MG63 (cell line): Measurements from ENCODE around the gene SORL1. TPM values are rescaled to one million over a fixed set of nuclear protein-coding genes. Genes with fewer than 3 reads are reported as not detected.
"Not testable (repeated sequence)": the region's sequence is repeated elsewhere in the genome, so short reads cannot be mapped to it uniquely, and the experiment has no call there.

ENCODE experiments used
- DNase-seq: peaks from one replicate; pipeline ENCODE4 v3.0.0-alpha.2; 2020
- H3K27me3 ChIP-seq: fragments of 250-450 bp; sonication (Bioruptor Pico); 2 replicates; pipeline ENCODE4 v1.5.1; 2020; ENCODE audit warnings: mild to moderate bottlenecking, moderate library complexity
- H3K36me3 ChIP-seq: fragments of 250-450 bp; sonication (Bioruptor Pico); 2 replicates; pipeline ENCODE4 v1.5.1; 2020; ENCODE audit warnings: mild to moderate bottlenecking, moderate library complexity
- H3K4me3 ChIP-seq: fragments of 250-450 bp; sonication (Bioruptor Pico); 2 replicates; pipeline ENCODE4 v1.5.1; 2020; ENCODE audit warnings: mild to moderate bottlenecking, moderate library complexity
- H3K9me3 ChIP-seq: fragments of 250-450 bp; sonication (Bioruptor Pico); 2 replicates; pipeline ENCODE4 v1.5.1; 2020; ENCODE audit warnings: mild to moderate bottlenecking, moderate library complexity
- total RNA-seq: library from RNA; depleted of rRNA; stranded (reverse); fragments of >200 nt; shearing (Covaris generic); gene quantifications from 2 replicates; pipeline ENCODE4 v1.2.3, GENCODE V29; 2014; ENCODE audit warnings: low replicate concordance

The SORL1 gene
- total RNA-seq, 1 experiment from 2014 or later = 0.69 TPM

DNA sequence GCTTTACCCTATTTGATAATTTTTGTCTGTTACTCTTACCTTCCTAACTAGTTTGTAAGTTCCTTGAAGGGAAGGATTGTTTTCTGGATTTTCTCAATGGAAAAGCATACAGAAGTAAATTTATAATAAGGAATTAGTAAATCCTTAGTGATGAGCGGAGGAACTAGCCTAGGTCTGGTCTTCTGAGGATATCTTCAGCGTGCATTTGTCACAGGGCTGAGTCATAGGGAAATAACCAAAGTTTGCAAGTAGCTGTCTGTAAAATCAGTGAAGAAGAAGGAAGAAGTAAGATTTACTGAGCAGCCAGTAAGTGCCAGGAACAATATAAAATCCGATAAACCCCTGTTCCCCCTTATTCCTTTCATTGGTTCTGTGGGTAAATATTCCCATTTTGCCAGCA is 163.4 kb downstream of the SORL1 start:
- no peak overlapping the region for H3K4me3 ChIP-seq
- no peak for DNase-seq
- no peaks in the 10 kb centered on the region for H3K36me3 ChIP-seq
- H3K9me3 ChIP-seq = no peaks in the 10 kb centered on the region
- no peaks in the 10 kb centered on the region for H3K27me3 ChIP-seq

DNA sequence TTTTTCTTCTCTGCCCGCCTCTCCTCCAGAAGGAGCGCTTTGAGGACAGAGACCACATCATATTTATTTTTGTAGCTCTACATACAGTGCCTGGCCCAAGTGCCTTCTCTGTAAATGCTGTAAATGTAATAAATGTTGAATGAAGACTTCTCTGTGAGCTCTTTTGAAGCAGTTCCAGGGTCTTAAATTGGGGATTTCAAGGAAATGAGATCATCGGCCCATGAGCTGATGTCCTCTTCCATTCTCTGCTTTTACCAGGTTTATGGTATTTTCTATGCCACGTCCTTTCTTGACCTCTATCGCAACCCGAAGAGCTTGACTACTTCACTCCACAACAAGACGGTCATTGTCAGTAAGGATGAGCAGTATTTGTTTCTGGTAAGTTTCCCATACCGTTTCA is 166.4 kb downstream of the SORL1 start:
- no peak for DNase-seq
- no peak overlapping the region for H3K4me3 ChIP-seq
- no peaks in the 10 kb centered on the region for H3K9me3 ChIP-seq

DNA sequence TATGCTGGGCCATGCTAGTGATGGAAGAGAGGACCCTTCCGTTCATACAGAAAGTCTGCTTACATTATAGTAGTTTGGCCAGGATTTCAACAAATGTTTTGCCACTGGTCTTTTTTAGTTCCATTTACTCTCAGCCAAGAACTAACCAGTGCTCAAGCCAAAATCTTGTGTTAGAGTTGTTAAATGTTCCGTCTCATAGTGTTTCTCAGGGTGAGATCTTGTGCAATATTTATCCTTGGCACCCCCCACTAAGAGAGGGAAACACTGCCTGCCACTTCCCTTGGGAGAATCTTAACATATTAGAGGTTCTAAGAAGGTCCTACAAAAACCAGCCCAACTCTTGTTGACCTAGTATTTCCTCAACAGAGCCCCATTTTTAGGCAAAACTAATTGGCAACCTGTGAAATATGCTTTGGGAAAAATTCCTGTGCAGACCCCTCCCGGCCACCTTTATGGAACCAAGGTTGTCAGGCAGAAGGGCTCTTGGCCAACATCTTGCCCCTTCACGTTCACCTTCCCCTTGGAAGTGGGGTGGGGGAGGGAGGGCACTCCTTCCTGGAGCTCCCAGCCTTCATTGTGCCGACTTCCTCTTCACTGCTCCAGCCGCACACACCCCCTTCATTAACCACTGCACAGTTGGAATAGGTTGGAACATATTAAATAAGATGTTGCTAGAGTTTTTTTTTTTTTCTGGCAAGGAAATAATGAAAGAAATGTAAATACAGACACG is 173.8 kb downstream of the SORL1 start:
- no peaks in the 10 kb centered on the region for H3K36me3 ChIP-seq

More for the DNA sequence above, 166.4 kb downstream of the SORL1 start:
- no peaks in the 10 kb centered on the region for H3K27me3 ChIP-seq
- H3K36me3 ChIP-seq = no peaks in the 10 kb centered on the region

DNA sequence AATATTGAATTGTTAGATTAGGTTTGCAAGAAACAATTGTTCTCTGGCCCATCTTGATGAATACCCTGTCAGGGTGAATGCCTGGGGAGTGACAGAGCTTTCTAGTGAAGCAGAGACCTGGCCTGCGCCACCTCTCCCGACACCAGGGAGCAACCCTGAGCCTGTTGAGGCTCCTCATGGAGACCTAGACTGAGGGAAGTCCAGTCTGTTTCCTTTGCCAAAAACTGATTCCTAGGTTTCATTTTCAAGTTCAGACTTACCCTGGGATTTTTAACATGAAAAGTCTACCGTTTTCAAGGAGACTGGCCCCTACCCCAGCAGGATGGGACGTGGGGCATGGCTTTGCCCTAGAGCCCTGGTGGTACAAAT is 174.4 kb downstream of the SORL1 start:
- no peaks in the 10 kb centered on the region for H3K9me3 ChIP-seq
- peak; percentile 9 for DNase-seq
- H3K27me3 ChIP-seq = no peaks in the 10 kb centered on the region

More for the DNA sequence above, 173.8 kb downstream of the SORL1 start:
- Histone ChIP-seq H3K4me3 (no peak overlapping the region), H3K9me3 (no peaks in the 10 kb centered on the region), H3K27me3 (no peaks in the 10 kb centered on the region)
- no peak for DNase-seq

DNA sequence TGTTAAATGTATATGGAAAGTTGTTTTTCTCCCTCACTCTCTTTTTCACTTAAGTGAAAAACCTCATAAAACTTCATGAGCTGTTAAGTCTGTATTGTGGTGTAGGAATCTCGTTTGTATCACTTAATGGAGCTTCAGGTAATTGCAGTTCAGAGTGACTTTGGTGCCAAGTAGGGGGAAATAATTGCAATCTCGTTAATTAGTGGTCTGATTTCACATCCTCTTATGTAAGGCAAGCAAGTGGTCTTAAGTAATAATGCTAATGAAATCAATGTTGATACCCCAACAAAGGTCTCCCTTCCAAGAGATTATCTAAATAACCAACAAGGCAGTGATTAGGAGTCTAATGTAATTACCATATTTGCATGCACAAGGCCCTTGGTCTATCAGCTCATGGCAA is 174.9 kb downstream of the SORL1 start:
- Histone ChIP-seq H3K36me3 (no peaks in the 10 kb centered on the region), H3K4me3 (no peak overlapping the region), H3K9me3 (no peaks in the 10 kb centered on the region), H3K27me3 (no peaks in the 10 kb centered on the region)
- no peak for DNase-seq

More for the DNA sequence above, 174.4 kb downstream of the SORL1 start:
- no peaks in the 10 kb centered on the region for H3K36me3 ChIP-seq
- H3K4me3 ChIP-seq = no peak overlapping the region

DNA sequence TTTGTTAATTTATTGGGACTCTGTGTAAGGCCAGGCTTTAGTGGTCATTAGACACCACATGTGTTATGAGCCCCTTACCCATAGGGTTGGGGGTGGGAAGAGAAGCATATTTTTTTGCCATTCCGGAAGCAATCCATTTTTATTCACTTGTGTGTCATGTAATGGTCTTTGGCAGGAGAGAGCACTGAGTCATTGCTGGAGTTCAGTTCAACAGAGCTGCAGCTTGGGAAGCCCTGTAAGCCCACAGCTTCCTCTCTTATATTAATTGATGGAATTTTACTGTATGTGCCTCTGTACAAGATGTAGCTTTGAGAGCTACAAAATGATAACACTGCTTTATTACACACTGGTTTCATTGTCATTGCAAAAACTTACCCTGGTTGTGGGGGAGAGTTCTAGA is 177.9 kb downstream of the SORL1 start:
- peak; percentile 82 for DNase-seq
- Histone ChIP-seq H3K36me3 (no peaks in the 10 kb centered on the region), H3K9me3 (no peaks in the 10 kb centered on the region), H3K27me3 (no peaks in the 10 kb centered on the region), H3K4me3 (no peak overlapping the region)

DNA sequence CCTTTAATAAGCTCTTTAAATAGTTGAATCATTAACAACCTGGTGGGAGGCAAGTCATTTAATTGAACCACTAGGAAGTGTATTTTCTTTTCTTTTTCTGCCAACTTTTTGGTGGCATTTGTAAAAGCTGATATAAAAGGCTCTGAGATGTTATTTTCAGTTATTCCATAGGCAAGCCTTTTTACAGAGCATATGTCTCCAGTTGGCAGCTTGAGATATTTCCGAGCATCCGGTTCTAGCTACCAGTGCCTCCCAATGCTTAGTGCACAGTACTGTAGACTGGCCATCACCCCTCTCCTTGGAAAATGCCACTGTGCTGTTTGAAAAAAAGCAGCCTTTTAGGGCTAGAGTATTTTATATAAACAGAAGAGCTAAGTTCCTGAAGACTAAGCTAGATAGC is 179.3 kb downstream of the SORL1 start:
- no peak overlapping the region for H3K4me3 ChIP-seq
- no peaks in the 10 kb centered on the region for H3K36me3 ChIP-seq
- no peak for DNase-seq
- no peaks in the 10 kb centered on the region for H3K27me3 ChIP-seq
- H3K9me3 ChIP-seq = no peaks in the 10 kb centered on the region

DNA sequence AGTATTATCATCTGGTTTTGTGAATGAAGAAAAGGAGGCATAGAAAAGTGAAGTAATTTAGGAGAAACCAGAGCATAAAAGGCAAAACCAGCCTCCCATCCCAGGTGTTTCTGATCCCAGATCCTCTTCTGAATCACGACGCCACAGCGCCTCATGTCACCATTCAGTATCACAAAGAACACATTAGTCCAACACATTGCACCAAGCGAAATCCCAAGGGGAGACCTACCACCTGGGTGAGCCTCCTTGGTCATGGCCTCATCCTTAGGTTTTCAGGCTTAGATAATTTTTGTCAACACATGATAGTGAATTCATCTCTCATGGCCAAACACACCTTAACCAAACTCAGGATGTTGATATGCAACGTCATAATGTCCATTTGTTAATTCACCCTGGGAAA is 182.2 kb downstream of the SORL1 start:
- DNase-seq = no peak
- Histone ChIP-seq H3K27me3 (no peaks in the 10 kb centered on the region), H3K36me3 (no peaks in the 10 kb centered on the region), H3K9me3 (no peaks in the 10 kb centered on the region), H3K4me3 (no peak overlapping the region)

DNA sequence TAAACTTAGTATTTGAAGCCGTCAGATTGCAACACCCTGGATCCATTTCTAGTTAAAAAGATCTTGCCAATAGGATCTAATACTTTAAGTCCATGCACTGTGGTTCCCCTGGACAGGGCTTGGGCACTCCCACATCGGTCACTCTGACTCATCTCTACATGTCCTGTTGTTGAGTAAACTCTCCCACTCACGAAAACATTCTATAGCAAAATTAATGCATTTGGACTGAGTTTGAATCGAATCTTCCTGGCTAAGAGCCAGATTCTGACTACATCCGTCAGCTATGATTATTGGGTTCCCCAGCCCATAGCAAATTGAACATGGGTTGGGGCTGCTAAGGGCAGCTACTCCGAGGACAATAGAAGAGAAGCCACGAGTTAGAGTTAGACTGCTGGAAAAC is 182.8 kb downstream of the SORL1 start:
- peak; percentile 95 for DNase-seq
- Histone ChIP-seq H3K27me3 (no peaks in the 10 kb centered on the region), H3K9me3 (no peaks in the 10 kb centered on the region), H3K36me3 (no peaks in the 10 kb centered on the region), H3K4me3 (peak overlapping the region; percentile 4; the same call in 1 of the 2 replicates)

DNA sequence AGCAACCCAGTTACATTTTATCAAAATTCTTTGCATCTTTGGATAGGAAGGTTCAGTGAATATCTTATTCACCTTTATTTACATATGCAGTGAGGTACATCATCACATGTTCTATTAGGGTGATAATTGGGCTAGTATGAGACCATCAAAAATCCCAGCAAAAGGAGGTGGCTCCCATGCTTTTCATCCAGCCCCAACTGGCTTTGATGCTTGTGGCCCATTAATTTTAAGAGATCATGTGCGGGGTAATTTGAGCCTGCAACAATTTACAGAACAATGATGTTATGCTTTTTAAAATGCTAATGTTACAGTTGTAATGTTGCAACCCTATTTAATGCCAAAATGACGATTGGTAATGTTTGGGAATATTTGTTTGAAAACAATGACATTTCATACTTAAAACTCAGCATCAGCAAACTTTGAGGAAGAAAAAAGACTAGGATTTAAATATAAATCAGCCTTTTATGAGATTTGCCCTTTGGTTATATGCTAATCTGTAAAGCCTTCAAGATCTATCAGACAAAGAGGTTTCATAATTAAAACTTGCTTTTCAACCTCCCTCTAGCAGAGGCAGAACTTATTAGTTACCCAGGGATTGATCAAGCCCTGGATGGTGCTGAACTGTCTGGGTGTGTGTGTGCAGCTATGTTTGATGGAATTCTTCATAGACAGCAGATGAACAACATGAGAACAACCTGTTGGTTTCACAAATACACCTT is 184.1 kb downstream of the SORL1 start:
- Histone ChIP-seq H3K36me3 (no peaks in the 10 kb centered on the region), H3K4me3 (no peak overlapping the region), H3K27me3 (no peaks in the 10 kb centered on the region), H3K9me3 (no peaks in the 10 kb centered on the region)
- DNase-seq = no peak

DNA sequence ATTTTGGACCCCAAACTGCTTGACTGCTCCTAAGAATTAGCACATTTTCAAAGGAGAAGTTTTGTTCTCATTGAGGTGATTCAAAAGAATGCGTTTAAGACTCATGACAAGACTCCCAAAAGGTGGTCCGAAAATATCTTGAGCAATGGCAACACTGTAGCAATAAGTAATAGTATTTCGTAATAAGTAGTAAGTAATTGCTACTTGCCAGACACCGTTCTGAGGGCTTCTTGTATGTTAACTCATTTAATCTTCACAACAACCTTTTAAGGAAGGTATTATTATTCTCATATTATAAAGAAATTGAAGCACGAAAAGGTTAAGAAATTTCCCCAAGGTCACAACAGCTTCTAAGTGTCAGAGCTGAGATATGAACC is 184.7 kb downstream of the SORL1 start:
- no peaks in the 10 kb centered on the region for H3K9me3 ChIP-seq
- H3K27me3 ChIP-seq = no peaks in the 10 kb centered on the region
- H3K36me3 ChIP-seq = no peaks in the 10 kb centered on the region
- DNase-seq = no peak
- no peak overlapping the region for H3K4me3 ChIP-seq

DNA sequence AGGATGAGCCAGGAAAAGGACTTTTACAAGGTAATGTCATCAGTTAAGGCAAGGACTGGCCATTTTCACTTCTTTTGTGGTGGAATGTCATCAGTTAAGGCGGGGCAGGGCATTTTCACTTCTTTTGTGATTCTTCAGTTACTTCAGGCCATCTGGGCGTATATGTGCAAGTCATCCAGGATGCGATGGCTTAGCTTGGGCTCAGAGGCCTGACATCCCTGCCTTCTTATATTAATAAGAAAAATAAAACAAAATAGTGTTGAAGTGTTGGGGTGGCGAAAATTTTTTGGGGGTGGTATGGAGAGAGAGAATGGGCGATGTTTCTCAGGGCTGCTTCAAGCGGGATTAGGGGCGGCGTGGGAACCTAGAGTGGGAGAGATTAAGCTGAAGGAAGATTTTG is 185.5 kb downstream of the SORL1 start:
- H3K9me3 ChIP-seq = not testable (repeated sequence)

DNA sequence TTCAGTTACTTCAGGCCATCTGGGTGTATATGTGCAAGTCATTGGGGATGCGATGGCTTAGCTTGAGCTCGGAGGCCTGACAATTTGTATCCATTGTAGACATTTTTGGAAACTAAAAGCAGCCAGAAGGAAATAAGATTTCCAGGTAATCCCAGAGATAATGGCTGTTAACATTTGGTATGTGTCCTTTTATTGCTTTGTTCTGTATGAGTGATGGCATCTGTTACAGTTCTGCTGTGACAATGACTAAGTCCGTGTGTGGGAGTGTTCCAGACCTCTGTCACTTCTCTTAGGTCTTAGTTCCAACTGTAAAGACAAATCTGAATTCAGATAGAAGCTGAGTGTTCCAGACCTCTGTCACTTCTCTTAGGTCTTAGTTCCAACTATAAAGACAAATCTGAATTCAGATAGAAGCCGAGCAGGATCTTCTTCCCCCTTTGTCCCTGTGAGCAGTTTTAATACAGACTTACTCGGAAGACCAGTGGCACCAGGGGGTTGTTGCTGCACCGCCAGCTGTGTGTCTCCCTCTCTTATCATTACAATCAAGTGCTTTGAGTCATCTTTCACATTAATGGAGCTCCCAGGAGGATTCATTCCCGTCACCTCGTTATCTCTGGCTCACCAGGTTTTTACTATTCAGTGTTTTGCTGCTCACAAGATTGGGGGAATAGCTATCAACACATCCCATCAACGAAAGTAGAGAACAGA is 191.5 kb downstream of the SORL1 start:
- H3K9me3 ChIP-seq = no peaks in the 10 kb centered on the region
- no peak overlapping the region for H3K4me3 ChIP-seq
- DNase-seq = no peak
- H3K27me3 ChIP-seq = no peaks in the 10 kb centered on the region
- H3K36me3 ChIP-seq = no peaks in the 10 kb centered on the region

More for the DNA sequence above, 185.5 kb downstream of the SORL1 start:
- not testable (repeated sequence) for DNase-seq, H3K27me3 ChIP-seq, H3K4me3 ChIP-seq, H3K36me3 ChIP-seq

DNA sequence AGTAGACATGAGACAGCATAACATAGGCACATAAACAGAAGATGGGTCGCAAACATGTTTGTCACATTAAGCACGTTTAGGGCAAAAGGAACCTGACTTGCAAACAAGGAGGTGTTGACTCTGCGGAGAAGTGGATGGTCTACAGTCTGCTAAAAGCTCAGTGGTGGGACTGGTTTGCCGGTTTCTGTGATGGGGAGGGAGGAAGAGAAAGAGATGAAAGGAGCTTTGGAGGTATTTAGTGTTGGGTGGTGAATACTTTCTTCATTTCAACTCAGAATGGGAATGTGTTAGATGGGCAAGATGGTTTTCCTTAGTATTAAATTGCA is 192.0 kb downstream of the SORL1 start:
- no peak for DNase-seq
- Histone ChIP-seq H3K4me3 (no peak overlapping the region), H3K27me3 (no peaks in the 10 kb centered on the region), H3K9me3 (no peaks in the 10 kb centered on the region), H3K36me3 (no peaks in the 10 kb centered on the region)

DNA sequence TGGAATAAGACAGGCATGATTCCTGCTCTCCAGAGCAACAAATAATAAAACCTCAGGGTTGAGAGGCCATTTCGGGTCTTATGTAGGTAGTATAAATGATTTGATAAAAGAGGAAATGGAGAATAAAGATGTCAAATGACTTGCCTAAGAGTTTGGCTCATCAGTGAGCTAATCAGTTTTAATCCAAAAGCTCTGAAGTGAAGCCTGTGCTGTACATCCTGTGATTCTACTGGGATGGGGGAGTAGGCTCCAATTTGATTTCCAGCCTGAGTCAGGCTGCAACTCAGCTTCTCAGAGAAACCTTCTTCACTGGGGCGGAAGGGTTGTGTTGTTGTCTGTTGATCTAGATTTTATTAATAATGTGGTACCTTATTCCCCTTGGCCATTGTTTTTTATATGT is 192.9 kb downstream of the SORL1 start:
- Histone ChIP-seq H3K36me3 (no peaks in the 10 kb centered on the region), H3K4me3 (no peak overlapping the region), H3K9me3 (no peaks in the 10 kb centered on the region), H3K27me3 (no peaks in the 10 kb centered on the region)
- DNase-seq = no peak

DNA sequence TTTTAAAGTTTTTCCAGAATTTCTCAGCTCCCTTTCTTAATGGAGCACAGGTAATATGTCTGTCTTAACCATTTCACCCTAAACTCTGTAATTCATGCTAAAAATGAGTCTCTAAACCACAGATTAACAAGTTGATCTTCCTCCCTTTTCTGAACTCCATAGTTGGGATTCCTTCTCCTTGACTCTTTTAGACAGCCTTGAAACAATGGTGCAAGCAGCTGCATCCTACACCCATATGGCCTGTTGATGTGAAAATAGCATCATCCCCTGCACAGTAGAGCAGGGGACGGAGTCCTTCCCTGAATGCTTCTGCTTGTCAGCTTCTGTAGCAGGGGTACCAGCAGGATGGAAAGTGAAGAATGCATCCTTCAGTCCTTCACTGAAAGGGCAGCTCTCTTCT is 193.5 kb downstream of the SORL1 start:
- Histone ChIP-seq H3K9me3 (no peaks in the 10 kb centered on the region), H3K4me3 (no peak overlapping the region), H3K27me3 (no peaks in the 10 kb centered on the region), H3K36me3 (no peaks in the 10 kb centered on the region)
- no peak for DNase-seq

DNA sequence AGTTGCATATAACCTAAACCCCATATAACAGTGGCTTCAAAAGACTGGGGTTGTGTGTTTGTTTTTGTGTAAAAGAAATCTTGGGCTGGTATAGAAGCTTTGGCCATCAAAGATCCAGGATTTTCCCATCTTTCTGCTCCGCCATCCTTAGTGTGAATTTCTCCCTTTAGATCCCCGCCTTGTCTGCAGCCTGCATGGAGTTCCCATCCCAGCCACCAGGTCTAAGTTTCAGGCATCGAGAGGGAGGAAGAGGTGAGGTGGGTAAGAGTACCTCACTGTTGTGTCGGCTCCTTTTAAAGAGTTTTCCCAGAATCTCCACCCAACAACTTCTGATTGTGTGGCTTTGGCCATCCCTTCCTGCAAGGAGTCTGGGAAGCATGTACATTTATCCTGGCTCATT is 196.2 kb downstream of the SORL1 start:
- Histone ChIP-seq H3K27me3 (no peaks in the 10 kb centered on the region), H3K36me3 (no peaks in the 10 kb centered on the region), H3K4me3 (no peak overlapping the region), H3K9me3 (no peaks in the 10 kb centered on the region)
- no peak for DNase-seq

DNA sequence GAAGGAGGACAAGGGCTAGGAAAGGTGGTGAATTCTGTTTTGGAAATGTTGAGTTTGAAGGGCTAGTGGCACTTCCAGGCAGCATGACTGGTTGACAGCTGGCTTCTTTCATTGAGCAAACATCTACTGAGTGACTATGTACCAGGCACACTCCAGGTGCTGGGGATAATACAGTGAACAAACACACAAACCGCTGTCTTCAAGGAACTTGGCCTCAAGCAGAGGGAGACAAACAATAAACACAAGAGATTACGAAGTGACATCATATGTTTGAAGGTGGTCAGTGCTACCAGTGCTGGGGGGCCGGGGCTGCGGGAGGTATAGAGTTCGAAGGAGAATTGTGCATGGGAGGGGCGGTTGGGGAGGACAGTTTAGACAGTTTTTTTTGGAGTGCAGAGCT is 197.7 kb downstream of the SORL1 start:
- Histone ChIP-seq H3K4me3 (no peak overlapping the region), H3K9me3 (no peaks in the 10 kb centered on the region), H3K27me3 (no peaks in the 10 kb centered on the region), H3K36me3 (no peaks in the 10 kb centered on the region)
- DNase-seq = no peak
